ENCODE results near the gene THSD7A. TPM values are rescaled to one million over a fixed set of nuclear protein-coding genes. Genes with fewer than 3 reads are reported as not detected.

Gene THSD7A
- total and polyA plus RNA-seq, 2 of the 4 experiments (the other 2 are of a cell fraction) = 0.02 to 0.18 TPM

- DNase-seq (no peak), ATAC-seq (ENCODE audit: low read depth) (no peak)
- H3K9me1 ChIP-seq (ENCODE audit: insufficient read depth, low read length) = no peaks in the 10 kb centered on the region
- no TSS peak for BruUV-seq (replicated peaks)
- no peak overlapping the region for H3K18ac ChIP-seq (ENCODE audit: low read depth, low read length)
- H3K56ac ChIP-seq (ENCODE audit: extremely low read depth, insufficient read depth, low read length) = no peak overlapping the region
- dilution Hi-C loops (cut with HindIII; ENCODE audit: low sequenced_read_pairs, unreplicated experiment) (no loop called here), in situ Hi-C loops (cut with MboI; ENCODE audit: low sequenced_read_pairs) (no loop called here), intact Hi-C loops (cut with micrococcal nuclease) (no loop called here)
- no peak overlapping the region for H3K23ac ChIP-seq (ENCODE audit: low read depth, low read length)
- no peak overlapping the region for H2AK5ac ChIP-seq (ENCODE audit: low read depth, low read length)
- no peak for TF ChIP-seq RAD21 (IDR thresholded peaks at IDR 0.05; ENCODE audit: low read length)
- no peak for TF ChIP-seq SMC3 (IDR thresholded peaks at IDR 0.05; ENCODE audit: low read depth, low read length)
- no peak for TF ChIP-seq CHD1 (IDR thresholded peaks at IDR 0.05; ENCODE audit: low read depth, low read length)
- no peak for TF ChIP-seq MAFK (IDR thresholded peaks at IDR 0.05; ENCODE audit: low read depth, low read length)
- TF ChIP-seq FOS (IDR thresholded peaks at IDR 0.05; ENCODE audit: low read depth, low read length) = no peak
- no peak for TF ChIP-seq RCOR1 (IDR thresholded peaks at IDR 0.05; ENCODE audit: insufficient replicate concordance, low read length)
- no peak for TF ChIP-seq MAZ (IDR thresholded peaks at IDR 0.05; ENCODE audit: borderline replicate concordance, low read depth, low read length)
- no peak for TF ChIP-seq POLR2A (IDR thresholded peaks at IDR 0.05; ENCODE audit: low read depth, low read length)
- no peak for TF ChIP-seq BHLHE40 (IDR thresholded peaks at IDR 0.05; ENCODE audit: low read depth, low read length)
- TF ChIP-seq ELK1 (IDR thresholded peaks at IDR 0.05; ENCODE audit: borderline replicate concordance, low read depth, low read length) = no peak
- no peak for TF ChIP-seq CEBPB (IDR thresholded peaks at IDR 0.05; ENCODE audit: low read depth, low read length)
- TF ChIP-seq MXI1 (IDR thresholded peaks at IDR 0.05; ENCODE audit: borderline replicate concordance, low read depth, low read length) = no peak
- TF ChIP-seq, protein P1, sequence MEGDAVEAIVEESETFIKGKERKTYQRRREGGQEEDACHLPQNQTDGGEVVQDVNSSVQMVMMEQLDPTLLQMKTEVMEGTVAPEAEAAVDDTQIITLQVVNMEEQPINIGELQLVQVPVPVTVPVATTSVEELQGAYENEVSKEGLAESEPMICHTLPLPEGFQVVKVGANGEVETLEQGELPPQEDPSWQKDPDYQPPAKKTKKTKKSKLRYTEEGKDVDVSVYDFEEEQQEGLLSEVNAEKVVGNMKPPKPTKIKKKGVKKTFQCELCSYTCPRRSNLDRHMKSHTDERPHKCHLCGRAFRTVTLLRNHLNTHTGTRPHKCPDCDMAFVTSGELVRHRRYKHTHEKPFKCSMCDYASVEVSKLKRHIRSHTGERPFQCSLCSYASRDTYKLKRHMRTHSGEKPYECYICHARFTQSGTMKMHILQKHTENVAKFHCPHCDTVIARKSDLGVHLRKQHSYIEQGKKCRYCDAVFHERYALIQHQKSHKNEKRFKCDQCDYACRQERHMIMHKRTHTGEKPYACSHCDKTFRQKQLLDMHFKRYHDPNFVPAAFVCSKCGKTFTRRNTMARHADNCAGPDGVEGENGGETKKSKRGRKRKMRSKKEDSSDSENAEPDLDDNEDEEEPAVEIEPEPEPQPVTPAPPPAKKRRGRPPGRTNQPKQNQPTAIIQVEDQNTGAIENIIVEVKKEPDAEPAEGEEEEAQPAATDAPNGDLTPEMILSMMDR (conservative IDR thresholded peaks at IDR 0.05; ENCODE audit: low read depth, low read length) = no peak
- no peaks in the 10 kb centered on the region for H3K27me3 ChIP-seq (ENCODE audit: control insufficient read depth, insufficient read depth, low read length)
- no peak overlapping the region for H4K91ac ChIP-seq (ENCODE audit: insufficient read depth, low read depth, low read length)
- no peak overlapping the region for H2BK120ac ChIP-seq (ENCODE audit: low read depth, low read length)
- WGBS, 2 experiments (ENCODE audit: extremely low coverage in 2 of 2, insufficient read length in 1 of 2) = no CpG with 5 or more reads among the region's 5 CpGs
- H2AFZ ChIP-seq (replicated peaks; ENCODE audit: low read length, poor library complexity) = no peak overlapping the region
- H3K4me2 ChIP-seq (ENCODE audit: low read depth, low read length) = no peak overlapping the region
- no peak overlapping the region for H2BK20ac ChIP-seq (ENCODE audit: low read depth, low read length)
- no peaks in the 10 kb centered on the region for H3K9me3 ChIP-seq (ENCODE audit: control insufficient read depth, insufficient read depth, low read length)
- H2BK15ac ChIP-seq (ENCODE audit: low read depth, low read length) = no peak overlapping the region
- H3K27ac ChIP-seq (ENCODE audit: insufficient read depth, low read length) = no peak overlapping the region
- ChIA-PET CTCF (no interaction called here), POLR2A (ENCODE audit: unreplicated experiment) (no interaction called here)
- H3K36me3 ChIP-seq (ENCODE audit: control insufficient read depth, insufficient read depth, low read length) = no peaks in the 10 kb centered on the region
- no peak overlapping the region for H3K9ac ChIP-seq (ENCODE audit: low read depth, low read length)
- H2AK9ac ChIP-seq (replicated peaks; ENCODE audit: low read depth, low read length, poor library complexity) = no peak overlapping the region
- no peak overlapping the region for H4K5ac ChIP-seq (ENCODE audit: low read depth, low read length)
- H4K20me1 ChIP-seq (ENCODE audit: insufficient read depth, low read length) = no peaks in the 10 kb centered on the region
- H3K4ac ChIP-seq (ENCODE audit: low read depth, low read length) = no peak overlapping the region
- H2BK5ac ChIP-seq (ENCODE audit: low read depth, low read length, poor library complexity, severe bottlenecking) = no peak overlapping the region
- no peak overlapping the region for H3K14ac ChIP-seq (replicated peaks; ENCODE audit: low read depth, low read length)
- H3K79me1 ChIP-seq (ENCODE audit: low read depth in 1 of 2, low read length in 2 of 2) = no peaks in the 10 kb centered on the region
- H4K8ac ChIP-seq (ENCODE audit: low read depth in 2 of 2, low read length in 2 of 2) = no peak overlapping the region
- no peak overlapping the region for H3K4me3 ChIP-seq (ENCODE audit: insufficient read depth, low read depth, low read length)
- no peaks in the 10 kb centered on the region for H3K4me1 ChIP-seq (ENCODE audit: control insufficient read depth, insufficient read depth, low read length)
Measured at GRCh38 chr7:11699666-11700065, 132.3 kb downstream of the THSD7A start.

Measured in IMR-90 (cell line).